Uterus (tissue), 4 donors: ENCODE measurements around the gene ITFG2. TPM values are rescaled to one million over a fixed set of nuclear protein-coding genes. Genes with fewer than 3 reads are reported as not detected.
A peak's percentile ranks its signal among the peaks of the same experiment; 100 is the strongest.

ENCODE experiments used
- DNase-seq, 2 donors: peaks; one replicate each; pipeline ENCODE4 v3.0.0-alpha.2; 2019 to 2020
- H3K27ac ChIP-seq, 2 donors: fragments of 200-600 bp; sonication (generic); 1 replicate in 1 of 2; 2 replicates in 1 of 2; pipeline ENCODE4 v1.5.1; 2016 to 2018
- H3K27me3 ChIP-seq, 2 donors: fragments of 200-600 bp; sonication (generic); one replicate each; pipeline ENCODE4 v1.5.1; 2018 to 2019; ENCODE audit warnings: control low read depth in 1 of 2
- H3K36me3 ChIP-seq, 2 donors: fragments of 200-600 bp; sonication (generic); one replicate each; pipeline ENCODE4 v1.5.1; 2019; ENCODE audit warnings: control low read depth in 1 of 2
- H3K4me1 ChIP-seq, 2 donors: fragments of 200-600 bp; sonication (generic); one replicate each; pipeline ENCODE4 v1.5.1; 2018 to 2019; ENCODE audit warnings: control low read depth in 1 of 2
- H3K4me3 ChIP-seq, 2 donors: fragments of 200-600 bp; sonication (generic); 1 replicate in 1 of 2; 2 replicates in 1 of 2; pipeline ENCODE4 v1.5.1; 2018 to 2019; ENCODE audit warnings: mild to moderate bottlenecking in 1 of 2
- H3K9me3 ChIP-seq, 2 donors: fragments of 200-600 bp; sonication (generic); one replicate each; pipeline ENCODE4 v1.5.1; 2019; ENCODE audit warnings: control low read depth in 1 of 2
- CTCF ChIP-seq, 4 experiments: fragments of 200-600 bp in 2 of 4; fragments of 450-650 bp in 2 of 4; sonication (generic) in 2 of 4; IDR thresholded peaks; one replicate each; pipeline ENCODE4 v1.5.1; 2016 to 2019; ENCODE audit warnings: antibody characterized with exemption in 4 of 4, mild to moderate bottlenecking in 2 of 4, moderate library complexity in 1 of 4
- POLR2A ChIP-seq, 2 donors: fragments of 450-650 bp; IDR thresholded peaks; one replicate each; pipeline ENCODE4 v1.6.1; 2016; ENCODE audit warnings: antibody characterized with exemption in 2 of 2, mild to moderate bottlenecking in 1 of 2, moderate library complexity in 1 of 2
- intact Hi-C: fragments of 100-400 bp; cut with DNase I; formaldehyde crosslinking; loops from one replicate; pipeline ENCODE4 v1.15.1; 2023; ENCODE audit warnings: low total_unique reads
- total RNA-seq, 4 donors: library from RNA; depleted of rRNA in 3 of 4; stranded (reverse); fragments of >200 nt in 3 of 4; gene quantifications; one replicate each; pipeline versions ENCODE4 v1.1.0 to v1.2.4, GENCODE V29; 2014 to 2023
- donor health status: DM: yes; HTN: yes; CAD: no.

Gene ITFG2
- total RNA-seq, 4 donors from 2014 or later: 30.5 to 92.6 (median 35.0) TPM

GRCh38 chr12:2829275-2829674 is 16.8 kb downstream of the ITFG2 start:
- DNase-seq: no peak
- Histone ChIP-seq H3K4me1 (peaks cover 0 to under 1% of the 10 kb centered on the region in 2 donors), H3K27me3 (no peaks in the 10 kb centered on the region), H3K9me3 (no peaks in the 10 kb centered on the region), H3K4me3 (no peak overlapping the region), H3K36me3 (no peaks in the 10 kb centered on the region), H3K27ac (no peak overlapping the region)
- TF ChIP-seq CTCF (IDR thresholded peaks at IDR 0.05) (no peak), POLR2A (IDR thresholded peaks at IDR 0.05) (no peak)
- intact Hi-C loops: no loop called here

GRCh38 chr12:2832550-2833127 is 20.2 kb downstream of the ITFG2 start:
- Histone ChIP-seq H3K36me3 (no peaks in the 10 kb centered on the region), H3K27me3 (no peaks in the 10 kb centered on the region), H3K9me3 (no peaks in the 10 kb centered on the region), H3K4me3 (no peak overlapping the region), H3K4me1 (peaks cover 0 to 8% of the 10 kb centered on the region in 2 donors), H3K27ac (peak overlapping the region; percentile 13 to 61)
- DNase-seq: no peak
- TF ChIP-seq POLR2A (IDR thresholded peaks at IDR 0.05): no peak
- TF ChIP-seq CTCF (IDR thresholded peaks at IDR 0.05): no peak
- intact Hi-C loops: no loop called here

DNA sequence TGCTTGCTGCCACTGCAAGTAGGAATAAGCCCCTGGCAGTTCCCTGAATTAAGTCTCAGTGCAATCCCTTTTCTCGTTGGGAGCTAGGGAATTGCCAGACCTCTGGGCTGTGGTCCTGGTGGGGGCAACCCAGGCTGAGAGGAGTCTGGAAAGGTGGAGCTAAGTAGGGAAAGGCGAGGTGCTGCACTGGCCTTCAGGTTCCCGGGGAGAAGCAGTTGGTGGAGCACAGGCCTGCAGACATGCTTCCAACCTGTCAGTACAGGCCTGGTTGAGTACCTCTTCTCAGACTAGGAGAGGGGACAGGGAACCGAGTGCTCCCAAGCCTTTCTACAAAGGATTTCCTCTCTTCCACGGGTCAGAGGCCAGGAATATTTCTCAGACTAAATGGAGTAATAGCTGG is 20.9 kb downstream of the ITFG2 start:
- Histone ChIP-seq H3K4me1 (peaks cover 0 to 8% of the 10 kb centered on the region in 2 donors), H3K27ac (peak overlapping the region; percentile 13 to 61), H3K9me3 (no peaks in the 10 kb centered on the region), H3K27me3 (no peaks in the 10 kb centered on the region), H3K4me3 (no peak overlapping the region), H3K36me3 (no peaks in the 10 kb centered on the region)
- TF ChIP-seq POLR2A (IDR thresholded peaks at IDR 0.05): no peak
- TF ChIP-seq CTCF (IDR thresholded peaks at IDR 0.05): no peak
- DNase-seq: no peak
- intact Hi-C loops: no loop called here

GRCh38 chr12:2833810-2834209 is 21.3 kb downstream of the ITFG2 start:
- TF ChIP-seq POLR2A (IDR thresholded peaks at IDR 0.05): no peak
- TF ChIP-seq CTCF (IDR thresholded peaks at IDR 0.05): no peak
- Histone ChIP-seq H3K36me3 (no peaks in the 10 kb centered on the region), H3K27me3 (no peaks in the 10 kb centered on the region), H3K4me3 (peak overlapping the region in 1 of 2 donors; percentile 26), H3K9me3 (no peaks in the 10 kb centered on the region), H3K27ac (peak overlapping the region; percentile 61 to 73), H3K4me1 (peaks cover 0 to 8% of the 10 kb centered on the region in 2 donors)
- DNase-seq: peak in 1 of 2 donors; percentile 42
- intact Hi-C loops: no loop called here

DNA sequence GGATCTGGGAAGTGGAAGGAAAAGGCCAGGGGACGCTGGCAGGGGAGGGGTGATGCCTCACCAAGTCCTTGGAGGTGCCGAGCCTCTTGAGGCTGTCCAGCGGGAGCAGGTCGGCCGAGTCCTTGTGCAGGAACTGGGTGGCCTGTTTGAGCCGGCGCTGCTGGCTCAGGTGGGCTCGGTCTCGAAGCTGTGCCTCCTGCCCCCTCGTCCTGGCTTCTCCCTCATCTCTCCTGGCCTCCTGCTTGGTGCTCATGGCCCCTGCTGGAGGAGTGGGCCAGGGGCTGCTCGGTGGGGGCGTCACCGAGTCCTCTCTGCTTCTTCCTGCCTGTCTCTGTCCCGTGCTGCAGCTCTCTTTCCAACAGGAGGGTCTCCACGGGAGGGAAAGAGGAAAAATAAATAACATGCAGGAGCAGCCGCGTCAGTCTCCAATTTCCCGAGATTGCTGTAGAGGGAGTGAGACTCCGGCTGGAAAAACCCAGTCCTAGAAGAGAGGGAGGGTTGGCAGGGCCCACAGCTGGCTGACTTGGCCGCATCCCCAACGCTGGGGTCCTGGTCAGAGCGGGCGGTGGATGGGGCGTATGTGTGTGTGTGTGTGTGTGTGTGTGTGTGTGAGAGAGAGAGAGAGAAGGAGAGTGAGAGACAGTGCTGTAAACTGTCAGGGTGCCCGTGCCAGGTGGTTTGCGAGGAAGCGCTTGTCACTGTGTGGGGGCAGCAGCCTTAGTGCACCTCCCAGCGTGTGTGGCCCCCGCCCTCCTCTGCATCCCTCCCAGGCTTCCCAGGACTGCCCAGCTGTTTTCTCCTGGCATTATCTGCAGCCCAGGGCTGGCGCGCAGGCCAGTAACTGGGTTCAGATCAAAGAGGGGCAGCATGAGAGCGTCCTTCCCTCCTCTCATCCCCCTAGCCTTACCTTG is 22.4 kb downstream of the ITFG2 start, which contains the start of gene NRIP2:
TSS of gene NRIP2 (minus strand) at position 455 of the 911 bp plus-strand sequence. CDS start at position 403, 52 bp downstream.
- peak; percentile 63 to 66 for DNase-seq
- Histone ChIP-seq H3K27me3 (no peaks in the 10 kb centered on the region), H3K4me1 (peaks cover 0 to 8% of the 10 kb centered on the region in 2 donors), H3K4me3 (peak within 1 kb of the TSS; percentile 2 to 26), H3K27ac (peak within 1 kb of the TSS; percentile 61 to 73), H3K9me3 (no peaks in the 10 kb centered on the region), H3K36me3 (no peaks in the 10 kb centered on the region)
- intact Hi-C loops: no loop called here
- no peak for TF ChIP-seq POLR2A (IDR thresholded peaks at IDR 0.05)
- peak in 3 of 4 experiments; percentile 6 to 22 (median 19) for TF ChIP-seq CTCF (IDR thresholded peaks at IDR 0.05)
